Upper lobe of right lung (tissue), 1 donor: ENCODE measurements around the gene C3orf22. TPM values are rescaled to one million over a fixed set of nuclear protein-coding genes. Genes with fewer than 3 reads are reported as not detected.
"Not testable (repeated sequence)": the region's sequence is repeated elsewhere in the genome, so short reads cannot be mapped to it uniquely, and the experiment has no call there.

ENCODE experiments used
- ATAC-seq: fragments of 200-7000 bp; cut with Tn5 transposase; one replicate; pipeline ENCODE4 v1.9.1; 2020; ENCODE audit warnings: mild to moderate bottlenecking, moderate library complexity
- DNase-seq: peaks from one replicate; pipeline ENCODE4 v3.0.0-alpha.2; 2020
- H3K27ac ChIP-seq: fragments of 200-600 bp; one replicate; pipeline ENCODE4 v1.8.0; 2022
- H3K27me3 ChIP-seq: fragments of 200-600 bp; one replicate; pipeline ENCODE4 v1.8.0; 2022; ENCODE audit warnings: mild to moderate bottlenecking
- H3K36me3 ChIP-seq: fragments of 200-600 bp; one replicate; pipeline ENCODE4 v1.8.0; 2022
- H3K4me1 ChIP-seq: fragments of 200-600 bp; one replicate; pipeline ENCODE4 v1.8.0; 2022
- H3K4me3 ChIP-seq: fragments of 200-600 bp; one replicate; pipeline ENCODE4 v1.8.0; 2022; ENCODE audit warnings: mild to moderate bottlenecking
- H3K9me3 ChIP-seq: fragments of 200-600 bp; one replicate; pipeline ENCODE4 v1.8.0; 2022
- CTCF ChIP-seq: fragments of 200-600 bp; IDR thresholded peaks from one replicate; pipeline ENCODE4 v1.8.0; 2022; ENCODE audit warnings: antibody characterized with exemption
- intact Hi-C: fragments of 100-400 bp; cut with DNase I; formaldehyde crosslinking; loops from one replicate; pipeline ENCODE4 v1.11.0; 2022
- total RNA-seq: library from RNA; stranded (reverse); fragmentation: NEBNext Ultra II Directional; extraction: Animal tissue kit (Norgen Biotek cat#: 25700); gene quantifications from one replicate; pipeline ENCODE4 v1.2.1, GENCODE V29; 2021
- donor health status: DM: no; HTN: yes; CAD: no; lungs with severe emphysema.

C3orf22 gene
- total RNA-seq, 1 donor from 2014 or later = not detected

- ATAC-seq (no peak), DNase-seq (peak; percentile 36)
- peaks cover 4% of the 10 kb centered on the region for H3K27me3 ChIP-seq
- intact Hi-C loops = no loop called here
- no peaks in the 10 kb centered on the region for H3K9me3 ChIP-seq
- H3K27ac ChIP-seq = no peak overlapping the region
- TF ChIP-seq CTCF = no peak
- no peaks in the 10 kb centered on the region for H3K36me3 ChIP-seq
- no peak overlapping the region for H3K4me3 ChIP-seq
- H3K4me1 ChIP-seq = peaks cover 9% of the 10 kb centered on the region
Observed at GRCh38 chr3:126536126-126536525, 22.6 kb downstream of the C3orf22 start.

- no peak for TF ChIP-seq CTCF
- Histone ChIP-seq H3K36me3 (no peaks in the 10 kb centered on the region), H3K4me3 (no peak overlapping the region), H3K4me1 (peaks cover 4% of the 10 kb centered on the region), H3K9me3 (no peaks in the 10 kb centered on the region), H3K27ac (no peak overlapping the region), H3K27me3 (no peaks in the 10 kb centered on the region)
- DNase-seq (peak; percentile 27), ATAC-seq (no peak)
- intact Hi-C loops = no loop called here
Observed at GRCh38 chr3:126535636-126536035, 23.1 kb downstream of the C3orf22 start.

GRCh38 chr3:126534716-126535115 lies 24.0 kb downstream of the C3orf22 start:
- ATAC-seq, intact Hi-C loops, H3K4me1 ChIP-seq, H3K27ac ChIP-seq, H3K4me3 ChIP-seq, H3K9me3 ChIP-seq, DNase-seq, H3K27me3 ChIP-seq, H3K36me3 ChIP-seq: not testable (repeated sequence)

- Histone ChIP-seq H3K36me3 (no peaks in the 10 kb centered on the region), H3K4me3 (no peak overlapping the region), H3K9me3 (no peaks in the 10 kb centered on the region), H3K4me1 (no peaks in the 10 kb centered on the region), H3K27ac (no peak overlapping the region), H3K27me3 (no peaks in the 10 kb centered on the region)
- intact Hi-C loops = no loop called here
- DNase-seq = no peak
- ATAC-seq = no peak
- no peak for TF ChIP-seq CTCF
Observed at GRCh38 chr3:126533506-126533905, 25.2 kb downstream of the C3orf22 start.

GRCh38 chr3:126531051-126531330 lies 27.7 kb downstream of the C3orf22 start:
- no peak for TF ChIP-seq CTCF
- Histone ChIP-seq H3K9me3 (no peaks in the 10 kb centered on the region), H3K27ac (peak overlapping the region; percentile 47), H3K36me3 (no peaks in the 10 kb centered on the region), H3K4me1 (no peaks in the 10 kb centered on the region), H3K27me3 (no peaks in the 10 kb centered on the region), H3K4me3 (no peak overlapping the region)
- intact Hi-C loops = no loop called here
- DNase-seq (no peak), ATAC-seq (no peak)

- H3K27me3 ChIP-seq = no peaks in the 10 kb centered on the region
- no peaks in the 10 kb centered on the region for H3K4me1 ChIP-seq
- no peaks in the 10 kb centered on the region for H3K9me3 ChIP-seq
- no peak overlapping the region for H3K4me3 ChIP-seq
- TF ChIP-seq CTCF = no peak
- no peaks in the 10 kb centered on the region for H3K36me3 ChIP-seq
- intact Hi-C loops = no loop called here
- peak; percentile 77 for ATAC-seq
- peak overlapping the region; percentile 47 for H3K27ac ChIP-seq
- DNase-seq = peak; percentile 72
Observed at GRCh38 chr3:126530171-126531050, 28.3 kb downstream of the C3orf22 start.
